Rectal smooth muscle tissue (tissue), 1 donor: ENCODE measurements around the gene IGLL5.

Source experiments
- H3K27ac ChIP-seq: one replicate; pipeline ENCODE4 v1.7.0; 2013; ENCODE audit warnings: low read depth, low read length, inconsistent platforms
- H3K27me3 ChIP-seq: one replicate; pipeline ENCODE4 v1.7.0; 2013; ENCODE audit warnings: low read length; ENCODE audit not compliant: control insufficient read depth, insufficient read depth
- H3K36me3 ChIP-seq: one replicate; pipeline ENCODE4 v1.7.0; 2013; ENCODE audit warnings: low read length; ENCODE audit not compliant: control insufficient read depth, insufficient read depth
- H3K4me1 ChIP-seq: one replicate; pipeline ENCODE4 v1.7.0; 2013; ENCODE audit warnings: low read length; ENCODE audit not compliant: control insufficient read depth, insufficient read depth
- H3K4me3 ChIP-seq: one replicate; pipeline ENCODE4 v1.7.0; 2013; ENCODE audit warnings: low read length
- H3K9ac ChIP-seq: one replicate; pipeline ENCODE4 v1.7.0; 2013; ENCODE audit warnings: low read length

The IGLL5 gene

GRCh38 chr22:22853713-22854112, 33.9 kb upstream of the IGLL5 start:
- Histone ChIP-seq H3K4me3 (no peak overlapping the region), H3K27me3 (no peaks in the 10 kb centered on the region), H3K36me3 (no peaks in the 10 kb centered on the region), H3K27ac (no peak overlapping the region), H3K9ac (no peak overlapping the region), H3K4me1 (no peaks in the 10 kb centered on the region)

- H3K27ac ChIP-seq: no peak overlapping the region
- H3K4me3 ChIP-seq: no peak overlapping the region
- no peaks in the 10 kb centered on the region for H3K4me1 ChIP-seq
- no peak overlapping the region for H3K9ac ChIP-seq
- H3K27me3 ChIP-seq: no peaks in the 10 kb centered on the region
- no peaks in the 10 kb centered on the region for H3K36me3 ChIP-seq
Measured at GRCh38 chr22:22854466-22854865, 33.1 kb upstream of the IGLL5 start.

- Histone ChIP-seq H3K4me3 (no peak overlapping the region), H3K4me1 (no peaks in the 10 kb centered on the region), H3K36me3 (no peaks in the 10 kb centered on the region), H3K27me3 (no peaks in the 10 kb centered on the region), H3K9ac (no peak overlapping the region), H3K27ac (no peak overlapping the region)
Measured at GRCh38 chr22:22855085-22855484, 32.5 kb upstream of the IGLL5 start.

- no peak overlapping the region for H3K9ac ChIP-seq
- H3K4me3 ChIP-seq: no peak overlapping the region
- H3K36me3 ChIP-seq: no peaks in the 10 kb centered on the region
- H3K27ac ChIP-seq: no peak overlapping the region
- no peaks in the 10 kb centered on the region for H3K4me1 ChIP-seq
- no peaks in the 10 kb centered on the region for H3K27me3 ChIP-seq
Measured at GRCh38 chr22:22855617-22856308, 31.9 kb upstream of the IGLL5 start.

- H3K27me3 ChIP-seq: no peaks in the 10 kb centered on the region
Measured at GRCh38 chr22:22856364-22856763, 31.3 kb upstream of the IGLL5 start.

GRCh38 chr22:22856885-22857606, 30.6 kb upstream of the IGLL5 start:
- no peaks in the 10 kb centered on the region for H3K4me1 ChIP-seq
- H3K36me3 ChIP-seq: no peaks in the 10 kb centered on the region
- H3K4me3 ChIP-seq: no peak overlapping the region
- H3K9ac ChIP-seq: no peak overlapping the region
- H3K27me3 ChIP-seq: no peaks in the 10 kb centered on the region
- no peak overlapping the region for H3K27ac ChIP-seq

More at GRCh38 chr22:22856364-22856763, 31.3 kb upstream of the IGLL5 start:
- Histone ChIP-seq H3K4me1 (no peaks in the 10 kb centered on the region), H3K27ac (no peak overlapping the region), H3K4me3 (no peak overlapping the region), H3K36me3 (no peaks in the 10 kb centered on the region), H3K9ac (no peak overlapping the region)

GRCh38 chr22:22857607-22858558, 29.7 kb upstream of the IGLL5 start:
- H3K27me3 ChIP-seq: no peaks in the 10 kb centered on the region
- H3K36me3 ChIP-seq: no peaks in the 10 kb centered on the region
- H3K4me1 ChIP-seq: no peaks in the 10 kb centered on the region
- no peak overlapping the region for H3K27ac ChIP-seq
- no peak overlapping the region for H3K9ac ChIP-seq
- H3K4me3 ChIP-seq: no peak overlapping the region

GRCh38 chr22:22858559-22858937, 29.1 kb upstream of the IGLL5 start:
- Histone ChIP-seq H3K27ac (no peak overlapping the region), H3K36me3 (no peaks in the 10 kb centered on the region), H3K4me3 (no peak overlapping the region), H3K9ac (no peak overlapping the region), H3K27me3 (no peaks in the 10 kb centered on the region), H3K4me1 (no peaks in the 10 kb centered on the region)

GRCh38 chr22:22863001-22863400, 24.6 kb upstream of the IGLL5 start:
- no peaks in the 10 kb centered on the region for H3K27me3 ChIP-seq
- H3K36me3 ChIP-seq: no peaks in the 10 kb centered on the region
- H3K4me1 ChIP-seq: no peaks in the 10 kb centered on the region
- H3K27ac ChIP-seq: no peak overlapping the region
- H3K9ac ChIP-seq: no peak overlapping the region
- H3K4me3 ChIP-seq: no peak overlapping the region

- Histone ChIP-seq H3K4me1 (no peaks in the 10 kb centered on the region), H3K36me3 (no peaks in the 10 kb centered on the region), H3K27me3 (no peaks in the 10 kb centered on the region)
Measured at GRCh38 chr22:22865311-22866072, 22.1 kb upstream of the IGLL5 start.

GRCh38 chr22:22866381-22867111, 21.1 kb upstream of the IGLL5 start:
- H3K27ac ChIP-seq: no peak overlapping the region
- H3K4me3 ChIP-seq: no peak overlapping the region
- no peak overlapping the region for H3K9ac ChIP-seq
- H3K4me1 ChIP-seq: no peaks in the 10 kb centered on the region
- no peaks in the 10 kb centered on the region for H3K27me3 ChIP-seq
- no peaks in the 10 kb centered on the region for H3K36me3 ChIP-seq

More at GRCh38 chr22:22865311-22866072, 22.1 kb upstream of the IGLL5 start:
- H3K27ac ChIP-seq: no peak overlapping the region
- no peak overlapping the region for H3K4me3 ChIP-seq
- no peak overlapping the region for H3K9ac ChIP-seq
